GM19035 (cell line): Measurements from ENCODE around the gene SCAF11.
"Not testable (repeated sequence)": the region's sequence is repeated elsewhere in the genome, so short reads cannot be mapped to it uniquely, and the experiment has no call there.

Experiments
- ATAC-seq: cut with Tn5 transposase; IDR thresholded peaks from one replicate; pipeline ENCODE4 v1.9.1; 2021; ENCODE audit not compliant: unreplicated experiment

The SCAF11 gene

GRCh38 chr12:45990468-45991283, at the start of gene SCAF11:
Gene SCAF11, minus strand, starts transcription at chr12:45990574. Its CDS starts 26,407 bp downstream, at chr12:45964167.
- peak; percentile 66 for ATAC-seq

- not testable (repeated sequence) for ATAC-seq
These were observed 46.7 kb upstream of the SCAF11 start for GRCh38 chr12:46037066-46037465.

GRCh38 chr12:46027172-46027571, 36.8 kb upstream of the SCAF11 start:
- ATAC-seq, result no peak

- no peak for ATAC-seq
These were observed 33.7 kb upstream of the SCAF11 start for GRCh38 chr12:46024099-46024498.

- ATAC-seq, result no peak
These were observed 30.4 kb upstream of the SCAF11 start for GRCh38 chr12:46020768-46021167.

- not testable (repeated sequence) for ATAC-seq
These were observed 28.3 kb upstream of the SCAF11 start for GRCh38 chr12:46018712-46019111.

- not testable (repeated sequence) for ATAC-seq
These were observed 27.5 kb upstream of the SCAF11 start for GRCh38 chr12:46017866-46018375.

GRCh38 chr12:46005823-46006222, 15.4 kb upstream of the SCAF11 start:
- ATAC-seq, result no peak

GRCh38 chr12:46005151-46005797, 14.9 kb upstream of the SCAF11 start:
- ATAC-seq, result no peak

GRCh38 chr12:46004715-46005114, 14.3 kb upstream of the SCAF11 start:
- ATAC-seq, result no peak

- not testable (repeated sequence) for ATAC-seq
These were observed 9.7 kb upstream of the SCAF11 start for GRCh38 chr12:46000076-46000475.

- no peak for ATAC-seq
These were observed 4.4 kb upstream of the SCAF11 start for GRCh38 chr12:45994736-45995135.

GRCh38 chr12:45991284-45992249, 1.2 kb upstream of the SCAF11 start:
- ATAC-seq, result peak; percentile 23

GRCh38 chr12:45989721-45990467, 480 bp downstream of the SCAF11 start:
- peak; percentile 28 for ATAC-seq

- no peak for ATAC-seq
These were observed 1.1 kb downstream of the SCAF11 start for GRCh38 chr12:45989287-45989686.

GRCh38 chr12:45988264-45988663, 2.1 kb downstream of the SCAF11 start:
- no peak for ATAC-seq

GRCh38 chr12:45987340-45987727, 3.0 kb downstream of the SCAF11 start:
- no peak for ATAC-seq

GRCh38 chr12:45986641-45987339, 3.6 kb downstream of the SCAF11 start:
- no peak for ATAC-seq

- no peak for ATAC-seq
These were observed 9.1 kb downstream of the SCAF11 start for GRCh38 chr12:45981075-45981837.
